Astrocyte of the hippocampus (primary cell): ENCODE data around the gene ASB8.

Experiments used
- DNase-seq: peaks from one replicate; pipeline ENCODE4 v3.0.0; 2011; ENCODE audit warnings: low read depth, low spot score

The ASB8 gene, protein sequence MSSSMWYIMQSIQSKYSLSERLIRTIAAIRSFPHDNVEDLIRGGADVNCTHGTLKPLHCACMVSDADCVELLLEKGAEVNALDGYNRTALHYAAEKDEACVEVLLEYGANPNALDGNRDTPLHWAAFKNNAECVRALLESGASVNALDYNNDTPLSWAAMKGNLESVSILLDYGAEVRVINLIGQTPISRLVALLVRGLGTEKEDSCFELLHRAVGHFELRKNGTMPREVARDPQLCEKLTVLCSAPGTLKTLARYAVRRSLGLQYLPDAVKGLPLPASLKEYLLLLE

DNA sequence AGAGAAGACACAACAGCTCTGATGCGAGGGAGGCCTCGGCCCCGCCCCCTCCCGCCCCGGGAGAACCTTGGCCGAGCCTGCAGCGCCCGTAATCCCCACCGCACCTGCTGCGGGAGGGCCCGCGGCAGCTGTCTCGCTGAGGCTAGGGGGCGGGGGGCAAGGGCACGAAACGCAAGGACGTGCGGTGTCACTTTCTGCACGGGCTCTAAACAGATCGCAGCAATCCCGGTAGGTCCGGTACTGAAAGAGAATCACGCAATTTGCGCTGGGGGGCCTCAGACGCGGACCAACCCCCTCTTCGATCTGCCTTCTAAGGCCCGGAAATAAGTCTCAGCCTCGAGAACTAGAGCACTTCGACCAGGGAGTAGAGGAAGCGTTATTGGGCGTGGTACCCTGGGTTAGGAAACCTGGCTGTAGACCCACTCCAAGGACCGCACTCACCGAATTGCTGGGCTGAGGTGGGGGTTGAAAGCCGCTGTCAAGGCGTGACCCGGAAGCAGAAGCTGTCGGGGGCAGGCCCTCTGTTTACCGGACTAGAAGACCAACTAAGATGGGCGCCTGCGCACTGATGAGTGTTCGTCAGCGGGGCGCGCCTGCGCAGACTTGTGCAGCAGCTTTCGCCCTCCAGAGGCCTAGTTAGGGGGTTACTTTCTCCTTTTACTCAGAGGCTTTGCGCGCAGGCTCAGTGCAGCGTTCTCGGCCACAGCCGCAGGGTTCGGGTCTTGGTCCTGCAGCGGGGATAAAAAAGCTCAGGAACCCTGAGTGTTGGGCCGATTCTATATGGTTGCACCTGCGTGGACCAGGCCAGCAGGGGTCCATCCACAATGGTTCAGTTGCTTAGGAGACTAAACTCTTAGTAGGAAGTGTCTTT is at the start of gene ASB8:
Gene ASB8 (minus strand): TSS at position 498 of the 871 bp plus-strand sequence. CDS start 4,019 bp downstream, outside the sequence.
- DNase-seq = peak; percentile 99

DNA sequence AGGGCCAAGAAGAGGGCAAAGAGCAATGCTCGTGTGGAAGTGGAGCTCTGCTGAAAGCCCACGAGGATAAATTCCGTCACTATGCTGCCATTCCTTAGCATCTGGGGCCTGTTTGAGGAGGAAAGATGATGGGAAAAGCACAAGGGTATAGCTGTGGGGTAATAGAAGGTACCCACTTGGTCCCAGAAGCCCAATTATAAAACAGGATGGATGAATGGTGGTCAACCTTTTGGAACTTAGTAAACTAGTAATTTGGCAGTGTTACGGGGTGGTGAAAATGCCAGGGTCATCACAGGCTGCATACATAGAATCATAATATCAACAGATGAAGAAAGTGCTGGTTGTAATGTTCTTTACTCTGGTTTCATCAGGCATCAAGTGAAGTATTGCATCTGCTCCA is 45.9 kb upstream of the ASB8 start, which contains the start of gene OR10AD1:
Gene OR10AD1 (minus strand): TSS at position 101 of the 400 bp plus-strand sequence. CDS start 0 bp downstream, at position 101.
- DNase-seq = no peak

DNA sequence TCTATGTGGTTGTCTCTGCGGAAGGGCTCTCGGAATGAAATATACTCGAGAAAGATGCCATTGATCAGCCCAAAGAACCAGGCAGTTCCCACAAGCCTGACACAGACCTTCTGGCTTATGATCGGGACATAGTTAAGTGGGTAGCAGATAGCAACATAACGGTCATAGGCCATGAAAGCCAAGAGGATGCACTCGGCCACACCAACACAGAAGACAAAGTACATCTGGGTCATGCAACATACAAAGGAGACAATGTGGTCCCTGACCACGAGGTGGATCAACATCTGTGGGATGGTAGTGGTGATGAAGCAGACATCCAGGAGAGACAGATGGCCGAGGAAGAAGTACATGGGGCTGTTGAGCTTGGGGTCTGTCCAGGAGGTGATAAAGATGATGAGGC is 45.5 kb upstream of the ASB8 start:
- DNase-seq = no peak

DNA sequence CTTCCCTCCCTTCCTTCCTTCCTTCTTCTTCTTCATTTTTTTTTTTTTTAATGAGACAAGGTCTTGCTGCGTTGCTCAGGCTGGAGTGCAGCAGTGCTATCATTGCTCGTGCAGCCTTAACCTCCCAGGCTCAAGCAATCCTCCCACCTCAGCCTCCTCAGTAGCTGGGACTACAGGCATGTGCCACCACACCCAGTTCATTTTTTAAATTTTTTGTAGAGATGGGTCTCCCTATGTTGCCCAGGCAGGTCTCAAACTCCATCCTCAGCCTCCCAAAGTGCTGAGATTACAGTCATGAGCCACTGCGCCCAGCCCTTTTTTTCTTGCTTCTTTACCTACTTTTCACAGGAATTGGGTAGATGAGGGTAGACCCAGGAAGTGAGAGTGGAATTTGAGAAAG is 44.2 kb upstream of the ASB8 start:
- DNase-seq = no peak

DNA sequence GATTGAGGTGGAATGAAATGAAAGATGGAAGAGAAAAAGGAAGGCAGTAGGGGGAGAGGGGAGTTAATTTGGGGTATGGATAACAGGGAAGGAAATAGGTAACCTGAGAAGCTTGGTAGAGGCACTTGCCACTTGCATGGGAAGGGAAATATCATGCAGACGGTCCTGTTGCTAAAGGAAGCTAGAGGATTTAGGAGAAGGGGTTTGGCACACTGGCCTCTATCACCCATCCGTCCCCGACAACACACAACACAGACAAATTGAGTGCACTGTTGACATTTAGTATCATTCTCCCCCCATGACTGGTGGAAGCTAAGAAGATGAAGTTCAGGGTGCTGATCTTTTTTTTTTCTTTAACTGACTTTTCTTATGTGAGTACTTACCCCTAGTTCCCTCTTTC is 43.8 kb upstream of the ASB8 start:
- DNase-seq = no peak

DNA sequence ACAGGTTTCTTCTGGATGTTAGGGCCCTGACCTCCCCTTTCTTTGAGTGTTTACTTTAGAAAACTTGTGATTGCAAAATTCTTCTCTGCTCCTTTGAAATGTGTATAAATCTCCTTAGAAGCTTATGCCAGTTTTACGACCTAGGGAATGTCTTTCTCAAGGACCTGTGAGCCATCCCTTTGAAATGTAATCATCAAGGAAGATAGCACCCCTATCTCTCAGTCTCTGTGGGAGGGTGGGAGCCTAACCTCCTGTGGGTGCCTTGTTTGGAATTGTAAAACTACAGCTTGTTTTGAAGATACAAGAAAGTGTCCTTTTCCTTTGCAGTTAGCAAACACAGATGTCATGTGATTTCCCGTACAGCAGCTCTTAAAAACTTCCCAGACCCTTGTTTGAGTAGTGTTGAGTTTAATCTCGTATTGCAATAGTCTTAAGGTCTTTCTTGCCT is 42.5 kb upstream of the ASB8 start:
- DNase-seq = no peak

DNA sequence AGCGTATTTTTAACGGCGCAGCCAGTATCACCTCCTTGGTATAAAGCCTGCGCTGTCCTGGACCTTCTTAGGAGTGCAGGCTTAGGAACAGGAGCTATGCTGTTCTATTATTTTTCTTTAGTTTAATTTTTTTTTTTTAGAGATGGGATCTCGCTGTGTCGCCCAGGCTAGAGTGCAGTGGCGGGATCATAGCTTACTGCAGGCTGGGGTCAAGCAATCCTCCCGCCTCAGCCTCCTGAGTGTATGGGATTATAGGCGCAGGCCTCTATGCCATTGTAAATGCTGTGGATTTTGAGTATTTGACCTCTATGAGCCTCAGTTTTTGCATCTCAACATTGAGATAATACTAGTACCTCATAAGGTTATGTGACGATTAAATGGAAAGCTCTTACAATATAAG is 41.7 kb upstream of the ASB8 start:
- DNase-seq = no peak

DNA sequence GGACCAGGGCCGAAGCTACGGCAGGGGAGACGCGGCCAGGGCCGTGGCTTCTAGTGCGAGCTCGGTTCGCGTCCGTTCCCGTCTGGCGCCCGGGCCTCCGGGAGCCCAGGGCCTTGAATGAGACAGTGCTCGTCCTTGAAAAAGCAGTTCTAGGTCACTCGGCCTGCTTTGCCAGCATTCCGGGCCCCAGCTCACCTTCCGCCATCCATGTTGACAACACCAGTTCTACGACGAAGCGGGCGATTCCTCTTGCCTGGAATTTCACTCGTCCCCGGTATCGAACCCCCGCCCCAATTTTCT is 41.3 kb upstream of the ASB8 start:
- no peak for DNase-seq

DNA sequence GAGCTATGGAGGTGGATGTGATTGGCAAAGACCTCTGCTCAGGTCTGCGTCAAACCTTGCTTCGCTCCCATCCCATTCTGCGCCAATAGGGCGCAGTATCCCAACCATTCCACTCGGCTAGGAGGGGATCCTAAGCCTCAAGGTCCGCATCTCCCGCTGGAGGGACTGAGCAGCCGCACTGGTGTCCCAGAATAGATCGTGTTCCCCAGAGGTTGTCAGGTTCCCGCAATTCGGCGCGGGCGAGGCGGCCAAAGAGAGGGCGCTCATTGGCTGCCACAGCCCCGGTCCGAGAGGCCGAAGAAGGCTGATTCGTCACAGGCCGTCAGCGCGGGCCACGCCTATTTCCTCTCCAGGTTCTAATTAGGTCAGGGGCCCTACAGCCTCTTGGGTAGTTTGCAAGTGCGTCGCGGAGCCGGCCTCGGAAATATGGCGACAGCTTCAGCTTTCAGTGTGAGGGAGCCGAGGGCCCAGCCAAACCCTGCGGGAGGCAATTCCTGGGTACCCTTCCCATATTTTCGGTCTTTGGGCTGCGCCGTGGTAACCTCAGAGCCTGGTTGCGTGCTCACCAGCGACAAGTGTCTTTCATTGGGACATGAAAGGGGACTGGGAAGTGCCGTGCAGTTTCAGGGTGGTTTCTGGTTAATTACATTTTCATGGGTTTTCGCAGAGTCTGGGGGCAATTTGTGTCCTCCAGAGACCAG is 40.8 kb upstream of the ASB8 start:
- DNase-seq = peak; percentile 96

DNA sequence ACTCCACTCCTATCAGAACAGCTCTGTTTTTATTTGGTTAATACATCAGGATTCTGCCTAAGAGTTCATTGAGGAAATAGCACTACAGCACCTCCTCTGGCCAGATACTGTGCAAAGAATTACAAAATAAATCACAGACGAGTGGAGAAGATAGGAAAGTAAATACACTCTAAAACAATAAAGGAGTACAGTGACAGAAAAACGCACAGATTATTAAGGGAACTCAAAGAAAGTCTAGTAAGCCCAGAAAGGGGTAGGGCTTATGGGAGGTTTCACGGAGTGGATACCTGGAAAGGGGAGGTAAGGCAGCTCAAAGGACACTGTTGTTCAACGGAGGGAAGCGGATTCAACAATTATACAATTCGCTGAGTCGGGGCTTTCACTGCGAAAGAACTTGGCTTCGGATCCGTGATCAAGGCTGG is 40.2 kb upstream of the ASB8 start:
- peak; percentile 49 for DNase-seq

DNA sequence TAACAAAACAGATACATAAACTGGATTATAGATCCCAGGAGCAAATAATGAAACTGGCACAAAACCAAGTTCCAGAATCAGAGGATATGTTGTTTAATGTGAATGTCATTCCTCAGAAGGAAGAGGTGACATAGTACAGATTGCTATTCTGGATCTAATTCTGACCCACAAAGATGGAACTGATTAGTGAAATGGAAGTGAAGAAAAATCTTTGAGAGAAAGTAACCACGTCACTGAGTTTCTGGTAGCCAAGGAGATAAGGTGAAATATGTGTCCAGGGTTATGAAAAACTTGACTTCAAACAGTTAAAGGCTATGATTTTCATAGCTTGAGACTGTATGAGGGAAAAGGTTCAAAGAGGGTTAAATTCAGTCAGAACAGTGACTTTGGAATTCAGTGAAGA is 37.5 kb upstream of the ASB8 start:
- no peak for DNase-seq

DNA sequence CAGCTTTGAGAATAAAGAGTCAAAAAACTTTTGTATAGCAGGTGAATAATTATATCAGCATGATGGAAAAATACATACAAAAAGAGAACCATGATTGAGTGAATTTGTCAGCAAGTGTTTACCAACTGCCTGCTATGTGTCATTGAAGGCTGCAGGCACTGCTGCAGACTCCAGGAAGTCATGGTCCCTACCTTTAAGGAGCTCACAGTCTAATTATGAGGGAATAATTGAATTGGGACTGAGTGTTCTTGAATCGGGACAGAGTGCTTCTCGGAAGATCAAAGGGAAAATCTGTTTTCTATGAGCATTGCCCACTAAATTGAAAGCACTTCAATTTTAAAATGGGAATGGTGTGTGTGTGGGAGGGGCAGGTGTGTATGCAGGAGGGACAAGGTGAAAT is 36.3 kb upstream of the ASB8 start:
- no peak for DNase-seq

DNA sequence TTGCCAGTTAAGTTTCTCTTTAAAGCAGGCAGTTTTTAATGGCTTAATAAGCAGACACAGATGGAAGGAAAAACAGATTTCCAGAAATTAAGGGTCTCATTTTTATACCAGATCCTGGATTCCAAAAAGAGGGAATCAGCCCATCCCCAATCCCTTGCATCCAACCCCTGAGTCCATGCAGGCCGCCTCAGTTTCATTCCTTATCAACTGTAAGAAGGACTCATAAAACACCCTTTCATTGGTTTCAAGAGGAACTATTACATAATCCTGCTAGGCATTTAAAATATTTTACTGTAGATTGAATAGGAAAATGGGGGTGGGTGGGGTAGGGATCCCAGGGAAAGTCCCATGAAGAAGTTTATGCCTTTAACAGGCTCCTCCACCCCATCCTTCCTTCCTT is 35.5 kb upstream of the ASB8 start:
- no peak for DNase-seq

DNA sequence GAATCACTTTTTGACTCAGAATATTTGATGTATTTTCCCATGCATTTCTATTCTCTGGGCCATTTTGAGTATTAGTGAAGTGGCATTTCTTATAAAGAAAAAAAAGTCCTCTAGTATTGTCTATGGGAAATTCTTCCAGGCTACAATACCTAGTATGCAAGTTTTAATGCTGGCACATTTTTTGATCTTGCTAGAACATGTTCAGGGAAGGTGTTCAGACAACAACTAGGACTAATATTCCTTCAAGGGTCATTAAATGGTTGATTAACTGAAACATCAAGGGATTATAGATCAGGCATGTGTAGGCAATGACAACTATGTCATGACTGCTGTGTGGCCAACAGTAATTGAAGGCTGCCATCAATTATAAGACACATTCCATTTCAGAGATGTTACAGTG is 33.8 kb upstream of the ASB8 start:
- no peak for DNase-seq

DNA sequence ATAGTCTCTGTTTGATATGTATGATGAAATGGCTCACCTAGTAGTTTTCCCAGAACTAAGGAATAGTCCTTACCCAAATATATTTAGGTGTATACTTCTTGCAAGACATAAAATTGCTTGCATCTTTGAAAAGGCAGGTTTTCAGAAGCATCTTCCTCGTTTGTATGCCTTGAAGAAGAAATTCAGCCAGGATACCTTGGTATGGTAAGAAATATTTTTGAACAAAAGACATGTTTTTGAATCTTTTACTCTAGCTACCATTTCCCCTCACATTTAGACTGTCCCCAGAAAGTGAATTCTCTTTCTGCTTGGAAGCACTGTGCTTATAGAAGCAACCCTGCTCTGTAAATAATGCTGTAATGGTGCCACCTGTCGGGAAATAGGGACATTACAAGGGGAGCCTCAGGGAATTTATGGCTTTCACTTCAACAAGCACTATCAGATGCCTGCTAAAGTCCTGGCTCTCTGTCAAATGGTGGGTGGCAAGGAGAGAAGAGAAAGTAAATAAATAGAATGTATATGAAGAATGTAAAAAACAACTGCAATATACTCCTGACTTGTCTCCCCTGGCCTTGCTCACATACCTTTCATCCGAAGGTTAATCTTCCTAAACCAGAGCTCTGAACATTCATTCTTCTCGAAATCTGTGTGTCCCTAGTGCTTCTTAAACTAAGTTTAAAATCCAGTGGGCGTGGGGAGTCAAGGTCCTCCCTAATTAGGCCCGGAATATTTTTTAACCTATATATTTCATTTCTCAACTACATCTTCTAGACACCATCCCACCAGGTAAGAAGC is 32.2 kb upstream of the ASB8 start:
- peak; percentile 82 for DNase-seq

DNA sequence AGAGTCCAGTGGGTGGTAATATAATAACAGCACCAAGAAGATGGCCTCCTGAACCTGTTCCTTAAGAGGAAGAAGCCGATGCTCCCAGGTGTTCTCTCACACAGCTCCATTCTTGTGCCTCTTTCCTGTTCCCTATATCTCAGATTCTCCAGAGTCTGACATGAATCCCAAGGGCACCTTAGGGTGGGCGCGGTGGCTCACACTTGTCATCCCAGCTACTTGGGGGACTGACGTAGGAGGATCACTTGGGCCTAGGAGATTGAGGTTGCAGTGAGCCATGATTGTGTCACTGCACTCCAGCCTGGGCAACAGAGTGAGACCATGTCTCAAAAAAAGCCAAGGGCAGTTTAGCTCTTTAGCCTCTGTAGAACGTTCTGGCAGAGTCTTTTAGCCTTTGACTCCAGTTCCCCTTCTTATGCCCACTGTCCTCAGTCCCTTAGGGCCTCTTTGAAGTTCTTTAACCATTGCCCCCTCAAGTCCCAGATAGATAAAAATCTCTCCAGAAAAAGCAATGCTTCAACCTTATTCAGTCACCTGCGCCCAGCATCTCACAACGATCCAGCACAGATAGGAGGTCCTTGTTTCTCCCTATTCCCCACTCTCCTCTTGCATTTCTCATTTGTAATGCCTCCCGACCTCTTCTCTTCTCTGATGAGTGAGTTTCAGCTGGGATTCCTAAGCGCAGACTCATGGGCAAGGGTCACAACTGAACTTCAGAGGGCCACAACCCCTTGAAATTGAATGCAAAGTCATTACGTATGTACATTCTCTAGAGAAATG is 30.8 kb upstream of the ASB8 start:
- no peak for DNase-seq

DNA sequence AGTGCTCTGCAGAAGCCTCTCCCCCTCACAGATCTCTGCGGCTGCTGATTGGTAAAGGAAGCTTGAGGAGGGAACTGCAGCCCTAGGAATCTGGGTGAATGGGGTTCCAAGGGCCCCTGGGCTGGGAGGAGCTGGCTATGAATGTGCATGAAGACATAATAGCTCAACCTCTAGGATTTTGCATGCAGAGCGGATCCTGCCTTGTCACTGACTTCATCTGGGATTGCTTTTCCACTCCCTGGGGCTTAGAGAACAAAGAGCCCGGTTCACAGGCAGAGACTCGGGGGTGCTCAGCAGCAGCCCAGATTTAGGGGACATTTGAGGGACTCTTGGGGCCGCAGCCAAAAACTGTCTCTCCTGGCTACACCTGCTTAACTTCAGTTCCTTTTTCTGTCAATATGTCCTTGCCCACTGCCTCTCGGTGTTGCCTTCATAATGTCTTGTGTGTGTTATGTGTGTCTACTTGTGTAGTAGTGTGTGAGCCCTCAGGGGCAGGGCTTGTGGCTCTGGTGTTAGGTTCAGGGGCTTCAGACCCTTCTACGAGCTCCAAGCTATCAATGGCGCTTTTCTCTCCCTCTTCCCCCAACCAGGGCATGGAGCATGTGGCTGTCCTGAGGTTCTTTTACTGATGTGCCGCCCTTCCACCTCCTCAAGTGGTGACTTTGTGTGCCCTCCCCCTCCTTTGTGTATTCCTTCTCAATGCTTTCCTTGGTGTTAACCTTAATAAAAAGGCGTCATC is 28.0 kb upstream of the ASB8 start:
- DNase-seq = peak; percentile 4

DNA sequence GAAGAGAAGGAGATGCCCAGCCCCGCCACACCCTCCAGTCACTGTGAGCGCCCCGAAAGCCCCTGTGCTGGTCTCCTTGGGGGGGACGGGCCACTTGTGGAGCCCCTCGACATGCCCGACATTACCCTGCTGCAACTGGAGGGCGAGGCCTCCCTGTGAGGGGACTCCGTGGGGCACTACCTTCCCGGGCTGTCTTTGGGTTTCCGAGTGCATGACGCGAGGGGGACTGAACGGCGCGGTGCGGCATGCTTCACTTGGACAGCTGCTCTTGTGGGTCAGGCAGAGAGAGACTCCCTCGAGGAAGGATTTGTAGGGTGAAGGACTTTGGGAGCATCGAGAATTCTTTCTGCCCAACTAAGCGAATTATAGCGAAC is 27.2 kb upstream of the ASB8 start:
- DNase-seq = peak; percentile 15

DNA sequence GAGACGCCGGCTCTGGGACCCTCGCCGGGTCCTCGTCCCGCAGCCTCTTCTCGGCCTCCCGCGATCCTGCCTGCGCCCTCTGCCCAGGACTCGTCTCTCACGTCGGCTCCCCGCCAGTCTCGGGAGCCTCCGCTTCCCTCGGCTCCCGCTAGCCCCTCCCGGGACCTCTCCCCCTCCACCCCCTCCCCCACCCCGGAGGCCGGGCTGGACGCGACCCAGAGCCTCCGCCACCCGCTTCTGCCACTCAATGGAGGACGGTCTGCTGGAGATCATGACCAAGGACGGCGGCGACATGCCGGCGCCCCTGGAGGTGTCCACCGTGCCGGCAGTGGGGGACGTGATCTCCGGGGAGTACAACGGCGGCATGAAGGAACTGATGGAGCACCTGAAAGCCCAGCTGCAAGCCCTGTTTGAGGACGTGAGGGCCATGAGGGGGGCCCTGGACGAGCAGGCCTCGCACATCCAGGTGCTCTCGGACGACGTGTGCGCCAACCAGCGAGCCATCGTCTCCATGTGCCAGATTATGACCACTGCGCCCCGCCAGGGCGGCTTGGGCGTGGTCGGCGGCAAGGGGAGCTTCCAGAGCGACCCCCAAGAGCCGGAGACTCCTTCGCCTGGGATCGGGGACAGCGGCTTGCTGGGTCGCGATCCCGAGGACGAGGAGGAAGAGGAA is 26.7 kb upstream of the ASB8 start:
- DNase-seq = peak; percentile 11
